Tibial nerve (tissue), 4 donors: ENCODE measurements around the gene CUEDC1. TPM values are rescaled to one million over a fixed set of nuclear protein-coding genes. Genes with fewer than 3 reads are reported as not detected.

Experiments
- DNase-seq, 2 donors: peaks; one replicate each; pipeline ENCODE4 v3.0.0-alpha.2; 2019; ENCODE audit warnings: low spot score in 2 of 2
- H3K27ac ChIP-seq, 4 donors: fragments of 200-600 bp; sonication (generic) in 3 of 4; one replicate each; pipeline ENCODE4 v1.5.1; 2017 to 2019; ENCODE audit warnings: mild to moderate bottlenecking in 1 of 4
- H3K27me3 ChIP-seq, 2 donors: fragments of 200-600 bp; sonication (generic) in 1 of 2; one replicate each; pipeline versions ENCODE4 v1.5.1 to v1.6.0; 2017 to 2019
- H3K36me3 ChIP-seq, 3 donors: fragments of 200-600 bp; sonication (generic); one replicate each; pipeline ENCODE4 v1.5.1; 2018 to 2019
- H3K4me1 ChIP-seq, 4 donors: fragments of 200-600 bp; sonication (generic) in 3 of 4; one replicate each; pipeline ENCODE4 v1.5.1; 2017 to 2019
- H3K4me3 ChIP-seq, 4 donors: fragments of 200-600 bp; sonication (generic) in 3 of 4; one replicate each; pipeline ENCODE4 v1.5.1; 2017 to 2019; ENCODE audit warnings: mild to moderate bottlenecking in 1 of 4, moderate library complexity in 1 of 4
- H3K9me3 ChIP-seq, 4 donors: fragments of 200-600 bp; sonication (generic) in 3 of 4; one replicate each; pipeline ENCODE4 v1.5.1; 2017 to 2019
- EP300 ChIP-seq, 2 donors: sonication (generic); formaldehyde crosslinking; IDR thresholded peaks; one replicate each; pipeline ENCODE4 v1.6.1; 2017; ENCODE audit warnings: antibody characterized with exemption in 2 of 2, mild to moderate bottlenecking in 1 of 2
- POLR2A ChIP-seq, 2 donors: fragments of 450-650 bp; IDR thresholded peaks; one replicate each; pipeline ENCODE4 v1.6.1; 2017; ENCODE audit warnings: antibody characterized with exemption in 2 of 2, mild to moderate bottlenecking in 2 of 2, moderate library complexity in 2 of 2
- WGBS, 2 donors: methylation state at CpG; one replicate each; pipeline ENCODE4 v1.1.5; 2018; 5-methylcytosine and 5-hydroxymethylcytosine counted together
- total RNA-seq, 4 donors: library from RNA; depleted of rRNA; stranded (reverse); fragments of >200 nt; gene quantifications; one replicate each; pipeline ENCODE4 v1.1.0, GENCODE V29; 2016
- TF ChIP-seq, protein P1 (sequence below), 5 experiments: fragments of 200-600 bp in 3 of 5; fragments of 450-650 bp in 2 of 5; sonication (generic) in 3 of 5; IDR thresholded peaks; one replicate each; pipeline ENCODE4 v1.5.1; 2016 to 2019; ENCODE audit warnings: antibody characterized with exemption in 5 of 5, mild to moderate bottlenecking in 3 of 5, moderate library complexity in 2 of 5

The CUEDC1 gene
- total RNA-seq, 4 donors from 2014 or later: 32.1 to 55.5 (median 38.8) TPM

GRCh38 chr17:57953705-57954396 lies 1.4 kb downstream of the CUEDC1 start:
- TF ChIP-seq EP300 (IDR thresholded peaks at IDR 0.05) (no peak), POLR2A (IDR thresholded peaks at IDR 0.05) (no peak)
- TF ChIP-seq, protein P1, sequence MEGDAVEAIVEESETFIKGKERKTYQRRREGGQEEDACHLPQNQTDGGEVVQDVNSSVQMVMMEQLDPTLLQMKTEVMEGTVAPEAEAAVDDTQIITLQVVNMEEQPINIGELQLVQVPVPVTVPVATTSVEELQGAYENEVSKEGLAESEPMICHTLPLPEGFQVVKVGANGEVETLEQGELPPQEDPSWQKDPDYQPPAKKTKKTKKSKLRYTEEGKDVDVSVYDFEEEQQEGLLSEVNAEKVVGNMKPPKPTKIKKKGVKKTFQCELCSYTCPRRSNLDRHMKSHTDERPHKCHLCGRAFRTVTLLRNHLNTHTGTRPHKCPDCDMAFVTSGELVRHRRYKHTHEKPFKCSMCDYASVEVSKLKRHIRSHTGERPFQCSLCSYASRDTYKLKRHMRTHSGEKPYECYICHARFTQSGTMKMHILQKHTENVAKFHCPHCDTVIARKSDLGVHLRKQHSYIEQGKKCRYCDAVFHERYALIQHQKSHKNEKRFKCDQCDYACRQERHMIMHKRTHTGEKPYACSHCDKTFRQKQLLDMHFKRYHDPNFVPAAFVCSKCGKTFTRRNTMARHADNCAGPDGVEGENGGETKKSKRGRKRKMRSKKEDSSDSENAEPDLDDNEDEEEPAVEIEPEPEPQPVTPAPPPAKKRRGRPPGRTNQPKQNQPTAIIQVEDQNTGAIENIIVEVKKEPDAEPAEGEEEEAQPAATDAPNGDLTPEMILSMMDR (IDR thresholded peaks at IDR 0.05): no peak
- peak overlapping the region; percentile 75 to 100 (median 80) for H3K4me3 ChIP-seq
- H3K36me3 ChIP-seq: no peaks in the 10 kb centered on the region
- no peak for DNase-seq
- peak overlapping the region; percentile 98 to 99 (median 99) for H3K27ac ChIP-seq
- 53 to 54% methylated on average over 13 of the region's 13 CpGs for WGBS, 2 donors
- H3K4me1 ChIP-seq: peaks cover 3 to 68% (median 30%) of the 10 kb centered on the region in 4 donors
- no peaks in the 10 kb centered on the region for H3K9me3 ChIP-seq
- no peaks in the 10 kb centered on the region for H3K27me3 ChIP-seq

GRCh38 chr17:57953219-57953618 lies 2.0 kb downstream of the CUEDC1 start:
- peak overlapping the region in 3 of 4 donors; percentile 99 for H3K27ac ChIP-seq
- DNase-seq: no peak

DNA sequence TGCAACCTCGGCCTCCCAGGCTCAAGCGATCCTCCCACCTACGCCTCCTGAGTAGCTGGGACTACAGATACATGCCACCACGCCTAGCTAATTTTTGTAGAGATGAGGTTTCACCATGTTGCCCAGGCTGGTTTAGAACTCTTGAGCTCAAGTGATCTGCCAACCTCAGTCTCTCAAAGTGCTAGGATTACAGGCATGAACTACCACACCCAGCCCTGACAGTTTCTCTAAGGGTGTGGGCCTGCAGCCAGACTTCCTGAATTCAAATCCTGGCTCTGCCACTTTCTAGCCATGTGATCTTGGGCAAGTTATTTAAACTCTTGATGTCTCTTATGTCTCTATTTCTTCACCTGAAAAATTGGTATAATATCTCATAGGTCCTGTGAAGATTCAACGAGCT lies 5.6 kb downstream of the CUEDC1 start:
- Histone ChIP-seq H3K27me3 (no peaks in the 10 kb centered on the region), H3K27ac (peak overlapping the region; percentile 2 to 94 (median 83)), H3K36me3 (no peaks in the 10 kb centered on the region), H3K9me3 (no peaks in the 10 kb centered on the region), H3K4me1 (peaks cover 3 to 98% (median 48%) of the 10 kb centered on the region in 4 donors), H3K4me3 (no peak overlapping the region)
- TF ChIP-seq EP300 (IDR thresholded peaks at IDR 0.05) (no peak), POLR2A (IDR thresholded peaks at IDR 0.05) (no peak)
- TF ChIP-seq, protein P1 (IDR thresholded peaks at IDR 0.05): no peak
- no peak for DNase-seq
- WGBS, 2 donors: 86 to 96% methylated on average over 5 of the region's 5 CpGs

More at GRCh38 chr17:57953219-57953618, 2.0 kb downstream of the CUEDC1 start:
- peaks cover 3 to 74% (median 36%) of the 10 kb centered on the region in 4 donors for H3K4me1 ChIP-seq
- no peaks in the 10 kb centered on the region for H3K9me3 ChIP-seq
- no peaks in the 10 kb centered on the region for H3K27me3 ChIP-seq
- TF ChIP-seq POLR2A (IDR thresholded peaks at IDR 0.05) (no peak), EP300 (IDR thresholded peaks at IDR 0.05) (no peak)
- TF ChIP-seq, protein P1 (IDR thresholded peaks at IDR 0.05): no peak
- WGBS, 2 donors: 44 to 86% methylated on average over 1 of the region's 1 CpG
- H3K36me3 ChIP-seq: no peaks in the 10 kb centered on the region
- H3K4me3 ChIP-seq: no peak overlapping the region

- no peak for DNase-seq
- peak in 1 of 2 donors; percentile 53 for TF ChIP-seq EP300 (IDR thresholded peaks at IDR 0.05)
- TF ChIP-seq, protein P1 (IDR thresholded peaks at IDR 0.05): no peak
- no peak for TF ChIP-seq POLR2A (IDR thresholded peaks at IDR 0.05)
- 39% methylated on average over 5 of the region's 5 CpGs for WGBS, 2 donors
- H3K27me3 ChIP-seq: no peaks in the 10 kb centered on the region
- peak overlapping the region; percentile 58 to 94 (median 83) for H3K27ac ChIP-seq
- peaks cover 0 to 97% (median 43%) of the 10 kb centered on the region in 4 donors for H3K4me1 ChIP-seq
- no peak overlapping the region for H3K4me3 ChIP-seq
- no peaks in the 10 kb centered on the region for H3K36me3 ChIP-seq
- H3K9me3 ChIP-seq: no peaks in the 10 kb centered on the region
Measured at GRCh38 chr17:57948555-57949420, 6.4 kb downstream of the CUEDC1 start.
